CD4-positive, alpha-beta T cell treated with Interleukin-6 for 4 hours (primary cell): ENCODE data around the gene LAX1.
"Not testable (repeated sequence)": the region's sequence is repeated elsewhere in the genome, so short reads cannot be mapped to it uniquely, and the experiment has no call there.

ENCODE experiments used
- DNase-seq: peaks from one replicate; pipeline ENCODE4 v3.0.0-alpha.2; 2020; ENCODE audit warnings: mixed read lengths

The LAX1 gene

GRCh38 chr1:203765029-203765837, at the start of gene LAX1:
LAX1 (plus strand) TSS chr1:203765183; CDS start chr1:203765566, 383 bp downstream.
- peak; percentile 83 for DNase-seq

GRCh38 chr1:203717120-203717519, 47.9 kb upstream of the LAX1 start:
- DNase-seq, result no peak

- DNase-seq, result no peak
These were observed 44.7 kb upstream of the LAX1 start for GRCh38 chr1:203720242-203720641.

- no peak for DNase-seq
These were observed 42.1 kb upstream of the LAX1 start for GRCh38 chr1:203722909-203723308.

- no peak for DNase-seq
These were observed 38.5 kb upstream of the LAX1 start for GRCh38 chr1:203726417-203726867.

- DNase-seq, result no peak
These were observed 31.7 kb upstream of the LAX1 start for GRCh38 chr1:203733009-203733863.

GRCh38 chr1:203742436-203742835, 22.5 kb upstream of the LAX1 start:
- no peak for DNase-seq

- no peak for DNase-seq
These were observed 21.9 kb upstream of the LAX1 start for GRCh38 chr1:203743091-203743571.

GRCh38 chr1:203744075-203744972, 20.7 kb upstream of the LAX1 start:
- peak; percentile 44 for DNase-seq

GRCh38 chr1:203746281-203746680, 18.7 kb upstream of the LAX1 start:
- DNase-seq, result no peak

GRCh38 chr1:203751051-203751450, 13.9 kb upstream of the LAX1 start:
- no peak for DNase-seq

- not testable (repeated sequence) for DNase-seq
These were observed 13.2 kb upstream of the LAX1 start for GRCh38 chr1:203751618-203752361.

- peak; percentile 52 for DNase-seq
These were observed 10.5 kb upstream of the LAX1 start for GRCh38 chr1:203754455-203754864.

- DNase-seq, result no peak
These were observed 8.9 kb upstream of the LAX1 start for GRCh38 chr1:203756036-203756435.

- DNase-seq, result not testable (repeated sequence)
These were observed 6.2 kb upstream of the LAX1 start for GRCh38 chr1:203758749-203759148.

GRCh38 chr1:203760506-203760905, 4.5 kb upstream of the LAX1 start:
- DNase-seq, result no peak

GRCh38 chr1:203761958-203762357, 3.0 kb upstream of the LAX1 start:
- not testable (repeated sequence) for DNase-seq

- no peak for DNase-seq
These were observed 1.5 kb upstream of the LAX1 start for GRCh38 chr1:203763505-203763904.

GRCh38 chr1:203764105-203765028, 616 bp upstream of the LAX1 start:
- DNase-seq, result no peak

- no peak for DNase-seq
These were observed 3.3 kb downstream of the LAX1 start for GRCh38 chr1:203768256-203768655.
